MCF 10A (cell line): ENCODE results near the gene RPS19. TPM values are rescaled to one million over a fixed set of nuclear protein-coding genes. Genes with fewer than 3 reads are reported as not detected.

Experiments
- BruUV-seq: library from RNA; stranded (reverse); fragments of 400-500 nt; replicated peaks from 2 replicates; lab custom pipeline; 2021; lab: Mats Ljungman, UMichigan
- CTCF ChIA-PET: fragments of 300-600 bp; sonication (Branson Sonifier 250); formaldehyde crosslinking; extraction: SDS; loops from one replicate; lab custom pipeline; 2021; ENCODE audit warnings: antibody characterized with exemption, inconsistent platforms; lab: Yijun Ruan, JAX
- POLR2A ChIA-PET: fragments of 300-600, 350-650 bp; sonication (Branson Sonifier 250); formaldehyde crosslinking; extraction: SDS; loops from one replicate; lab custom pipeline; 2020; ENCODE audit warnings: antibody characterized with exemption, inconsistent platforms; lab: Yijun Ruan, JAX
- DNase-seq: peaks from one replicate; pipeline ENCODE4 v3.0.0-alpha.2; 2018; ENCODE audit not compliant: unreplicated experiment
- H3K27ac Mint-ChIP-seq: one replicate; pipeline ENCODE4 v1.8.0; 2022; ENCODE audit warnings: mild to moderate bottlenecking, low read depth, mixed read lengths; ENCODE audit not compliant: unreplicated experiment
- H3K27me3 Mint-ChIP-seq: one replicate; pipeline ENCODE4 v1.8.0; 2022; ENCODE audit warnings: mixed read lengths; ENCODE audit not compliant: insufficient read depth, unreplicated experiment
- H3K36me3 Mint-ChIP-seq: one replicate; pipeline ENCODE4 v1.8.0; 2022; ENCODE audit warnings: mild to moderate bottlenecking, moderate library complexity, mixed read lengths; ENCODE audit not compliant: insufficient read depth, unreplicated experiment
- H3K4me1 Mint-ChIP-seq: one replicate; pipeline ENCODE4 v1.8.0; 2022; ENCODE audit warnings: mixed read lengths; ENCODE audit not compliant: insufficient read depth, unreplicated experiment
- H3K4me3 Mint-ChIP-seq: one replicate; pipeline ENCODE4 v1.8.0; 2022; ENCODE audit warnings: mild to moderate bottlenecking, moderate library complexity, mixed read lengths; ENCODE audit not compliant: unreplicated experiment
- H3K9me3 Mint-ChIP-seq: one replicate; pipeline ENCODE4 v1.8.0; 2022; ENCODE audit warnings: mixed read lengths; ENCODE audit not compliant: unreplicated experiment
- CTCF ChIP-seq: fragments of 200-600 bp; IDR thresholded peaks from one replicate; pipeline ENCODE4 v1.8.0; 2022; ENCODE audit warnings: antibody characterized with exemption, mild to moderate bottlenecking; ENCODE audit not compliant: unreplicated experiment
- intact Hi-C: fragments of 100-400 bp; cut with micrococcal nuclease; formaldehyde crosslinking; loops from 2 replicates; pipeline ENCODE4 v1.14.1; 2022
- total RNA-seq: library from RNA; stranded (reverse); gene quantifications from 2 replicates; pipeline ENCODE4 v1.2.3, GENCODE V29; 2022

RPS19 gene
- total RNA-seq, 1 experiment from 2014 or later = 3,060 TPM

GRCh38 chr19:41844601-41845000 is 15.5 kb upstream of the RPS19 start, which contains the start of gene LYPD4:
Gene LYPD4, minus strand, starts transcription at chr19:41844683. Its CDS starts 5,398 bp downstream, at chr19:41839285.
- intact Hi-C loops = no loop called here
- no peak for TF ChIP-seq CTCF
- Mint-ChIP-seq H3K27ac (no peak within 1 kb of the TSS), H3K27me3 (peaks cover 56% of the 10 kb centered on the region), H3K36me3 (no peaks in the 10 kb centered on the region), H3K4me3 (no peak within 1 kb of the TSS), H3K9me3 (peaks cover 11% of the 10 kb centered on the region), H3K4me1 (no peaks in the 10 kb centered on the region)
- no peak for DNase-seq
- POLR2A ChIA-PET = interaction anchor here (1.0 kb wide), 1 partner anchor 15 kb away, joined by 3 read pairs; the partner anchor contains the start of gene RPS19
- CTCF ChIA-PET = interaction anchor here (0.6 to 1.6 kb wide), 2 partner anchors 9 to 15 kb away, joined by 3 to 5 read pairs; partner anchors contain the start of gene RPS19
- no TSS peak for BruUV-seq

- intact Hi-C loops = no loop called here
- H3K4me3 Mint-ChIP-seq = no peak within 1 kb of the TSS
- no peaks in the 10 kb centered on the region for H3K4me1 Mint-ChIP-seq
- TF ChIP-seq CTCF = no peak
- no TSS peak for BruUV-seq
- H3K27ac Mint-ChIP-seq = no peak within 1 kb of the TSS
- POLR2A ChIA-PET = no interaction called here
- peaks cover 11% of the 10 kb centered on the region for H3K9me3 Mint-ChIP-seq
- DNase-seq = no peak
- H3K27me3 Mint-ChIP-seq = peaks cover 53% of the 10 kb centered on the region
- CTCF ChIA-PET = interaction anchor here (1.6 kb wide), 1 partner anchor 9 kb away, joined by 5 read pairs; no protein-coding TSS in a partner anchor
- no peaks in the 10 kb centered on the region for H3K36me3 Mint-ChIP-seq
These were observed 15.2 kb upstream of the RPS19 start, which contains the start of gene DMRTC2 for GRCh38 chr19:41845001-41845050. Gene DMRTC2, plus strand, starts transcription at chr19:41845042. Its CDS starts 2,387 bp downstream, at chr19:41847429.

GRCh38 chr19:41845051-41845590 is 14.9 kb upstream of the RPS19 start:
- no TSS peak for BruUV-seq
- Mint-ChIP-seq H3K27me3 (peaks cover 50% of the 10 kb centered on the region), H3K27ac (no peak overlapping the region), H3K4me3 (no peak overlapping the region), H3K9me3 (peaks cover 11% of the 10 kb centered on the region), H3K36me3 (no peaks in the 10 kb centered on the region), H3K4me1 (no peaks in the 10 kb centered on the region)
- CTCF ChIA-PET = interaction anchor here (1.6 kb wide), 1 partner anchor 10 kb away, joined by 5 read pairs; no protein-coding TSS in a partner anchor
- intact Hi-C loops = no loop called here
- no peak for DNase-seq
- TF ChIP-seq CTCF = no peak
- POLR2A ChIA-PET = no interaction called here

- Mint-ChIP-seq H3K36me3 (no peaks in the 10 kb centered on the region), H3K27me3 (peaks cover 52% of the 10 kb centered on the region), H3K27ac (no peak overlapping the region), H3K9me3 (peaks cover 11% of the 10 kb centered on the region), H3K4me1 (no peaks in the 10 kb centered on the region), H3K4me3 (no peak overlapping the region)
- DNase-seq = no peak
- CTCF ChIA-PET = interaction anchor here (0.7 to 2.6 kb wide), 3 partner anchors 11 to 83 kb away, joined by 3 to 12 read pairs (median 3); no protein-coding TSS in a partner anchor
- no TSS peak for BruUV-seq
- intact Hi-C loops = no loop called here
- TF ChIP-seq CTCF = no peak
- POLR2A ChIA-PET = no interaction called here
These were observed 12.5 kb upstream of the RPS19 start for GRCh38 chr19:41847351-41848105.
